ENCODE results near the gene ATP8B3. TPM values are rescaled to one million over a fixed set of nuclear protein-coding genes. Genes with fewer than 3 reads are reported as not detected.

ATP8B3 gene
- total RNA-seq, 4 donors from 2014 or later, result 0.21 to 2.4 (median 1.2) TPM

- TF ChIP-seq CTCF (IDR thresholded peaks at IDR 0.05) (no peak), POLR2A (IDR thresholded peaks at IDR 0.05) (no peak), EP300 (IDR thresholded peaks at IDR 0.05) (no peak)
- Histone ChIP-seq H3K36me3 (no peaks in the 10 kb centered on the region), H3K4me3 (no peak overlapping the region), H3K27me3 (peaks cover 0 to 50% of the 10 kb centered on the region in 2 donors), H3K27ac (no peak overlapping the region), H3K4me1 (peaks cover 0 to 15% (median 0%) of the 10 kb centered on the region in 4 donors), H3K9me3 (no peaks in the 10 kb centered on the region)
- 28 to 41% methylated on average over 2 to 5 of the region's 7 CpGs for WGBS, 2 donors
- DNase-seq (ENCODE audit: low spot score in 2 of 2), result no peak
Measured at GRCh38 chr19:1790054-1790792, 21.9 kb downstream of the ATP8B3 start.

GRCh38 chr19:1789261-1790041, 22.6 kb downstream of the ATP8B3 start:
- H3K27me3 ChIP-seq, result peaks cover 0 to 53% of the 10 kb centered on the region in 2 donors
- no peaks in the 10 kb centered on the region for H3K36me3 ChIP-seq
- WGBS, 2 donors, result 6 to 11% methylated on average over 6 to 12 of the region's 59 CpGs
- no peak for DNase-seq (ENCODE audit: low spot score in 2 of 2)
- no peak overlapping the region for H3K27ac ChIP-seq
- no peak overlapping the region for H3K4me3 ChIP-seq
- H3K9me3 ChIP-seq, result no peaks in the 10 kb centered on the region
- H3K4me1 ChIP-seq, result peaks cover 0 to 15% (median 0%) of the 10 kb centered on the region in 4 donors
- TF ChIP-seq POLR2A (IDR thresholded peaks at IDR 0.05), result no peak

- WGBS, 2 donors, result 73 to 81% methylated on average over 8 of the region's 8 CpGs
- no peak overlapping the region for H3K4me3 ChIP-seq
- no peaks in the 10 kb centered on the region for H3K36me3 ChIP-seq
- peaks cover 0 to 18% (median under 1%) of the 10 kb centered on the region in 4 donors for H3K9me3 ChIP-seq
- H3K27me3 ChIP-seq, result peaks cover 0 to 75% of the 10 kb centered on the region in 2 donors
- DNase-seq (ENCODE audit: low spot score in 2 of 2), result no peak
- H3K27ac ChIP-seq, result no peak overlapping the region
- no peak for TF ChIP-seq POLR2A (IDR thresholded peaks at IDR 0.05)
- TF ChIP-seq CTCF (IDR thresholded peaks at IDR 0.05), result no peak
- TF ChIP-seq EP300 (IDR thresholded peaks at IDR 0.05), result no peak
- peaks cover 0 to 15% (median 0%) of the 10 kb centered on the region in 4 donors for H3K4me1 ChIP-seq
Measured at GRCh38 chr19:1787116-1787515, 25.0 kb downstream of the ATP8B3 start.

- H3K27ac ChIP-seq, result no peak overlapping the region
- whole genome bisulfite sequencing, 2 donors, result 70 to 87% methylated on average over 8 of the region's 8 CpGs
- H3K9me3 ChIP-seq, result peaks cover 0 to 23% (median 2%) of the 10 kb centered on the region in 4 donors
- TF ChIP-seq EP300 (IDR thresholded peaks at IDR 0.05) (no peak), POLR2A (IDR thresholded peaks at IDR 0.05) (no peak), CTCF (IDR thresholded peaks at IDR 0.05) (no peak)
- peaks cover 0 to 80% of the 10 kb centered on the region in 2 donors for H3K27me3 ChIP-seq
- peaks cover 0 to 2% (median 0%) of the 10 kb centered on the region in 3 donors for H3K36me3 ChIP-seq
- H3K4me3 ChIP-seq, result no peak overlapping the region
- H3K4me1 ChIP-seq, result peaks cover 0 to 15% (median 0%) of the 10 kb centered on the region in 4 donors
- no peak for DNase-seq (ENCODE audit: low spot score in 2 of 2)
Measured at GRCh38 chr19:1786668-1787067, 25.4 kb downstream of the ATP8B3 start.

- peaks cover 0 to 4% (median 0%) of the 10 kb centered on the region in 3 donors for H3K36me3 ChIP-seq
- peaks cover 0 to 86% of the 10 kb centered on the region in 2 donors for H3K27me3 ChIP-seq
- H3K4me1 ChIP-seq, result peaks cover 0 to 15% (median 0%) of the 10 kb centered on the region in 4 donors
- 86 to 89% methylated on average over 10 to 19 of the region's 19 CpGs for WGBS, 2 donors
- peaks cover 0 to 34% (median 3%) of the 10 kb centered on the region in 4 donors for H3K9me3 ChIP-seq
- no peak for DNase-seq (ENCODE audit: low spot score in 2 of 2)
- H3K27ac ChIP-seq, result no peak overlapping the region
- TF ChIP-seq CTCF (IDR thresholded peaks at IDR 0.05), result no peak
- no peak overlapping the region for H3K4me3 ChIP-seq
Measured at GRCh38 chr19:1785310-1785709, 26.8 kb downstream of the ATP8B3 start.
